Body of pancreas (tissue), 4 donors: Measurements from ENCODE around the gene PRSS36. TPM values are rescaled to one million over a fixed set of nuclear protein-coding genes. Genes with fewer than 3 reads are reported as not detected.

Source experiments
- ATAC-seq: fragments of 150-250 bp; one replicate; pipeline ENCODE4 v1.9.1; 2016
- DNase-seq, 4 donors: peaks; one replicate each; pipeline ENCODE4 v3.0.0-alpha.2; 2019
- H3K27ac ChIP-seq, 4 donors: fragments of 200-600 bp; sonication (generic); 1 replicate in 3 of 4; 2 replicates in 1 of 4; pipeline versions ENCODE4 v1.5.1 to v1.6.1; 2016 to 2019; ENCODE audit warnings: mild to moderate bottlenecking in 1 of 4, mixed read lengths in 1 of 4, moderate library complexity in 1 of 4
- H3K27me3 ChIP-seq, 2 donors: fragments of 200-600 bp; sonication (generic); one replicate each; pipeline ENCODE4 v1.6.0; 2016; ENCODE audit warnings: mild to moderate bottlenecking in 1 of 2
- H3K36me3 ChIP-seq, 2 donors: fragments of 200-600 bp; sonication (generic); replicated peaks in 1 of 2; 2 replicates each; pipeline ENCODE4 v1.5.1; 2016; ENCODE audit warnings: low read depth in 2 of 2; ENCODE audit not compliant: insufficient read depth in 1 of 2
- H3K4me1 ChIP-seq: fragments of 200-600 bp; sonication (generic); one replicate; pipeline ENCODE4 v1.6.0; 2016
- H3K4me3 ChIP-seq, 2 donors: fragments of 200-600 bp; sonication (generic); 1 replicate in 1 of 2; 2 replicates in 1 of 2; pipeline ENCODE4 v1.5.1; 2016 to 2019
- H3K9me3 ChIP-seq, 3 donors: fragments of 200-600 bp; sonication (generic); 1 replicate in 2 of 3; 2 replicates in 1 of 3; pipeline ENCODE4 v1.5.1; 2016
- CTCF ChIP-seq, 7 experiments: fragments of 450-650 bp in 4 of 7; fragments of 200-600 bp in 3 of 7; sonication (generic) in 3 of 7; IDR thresholded peaks; one replicate each; pipeline ENCODE4 v1.5.1; 2016 to 2019; ENCODE audit warnings: antibody characterized with exemption in 7 of 7
- POLR2A ChIP-seq, 3 donors: fragments of 450-650 bp; IDR thresholded peaks; one replicate each; pipeline ENCODE4 v1.6.1; 2016; ENCODE audit warnings: antibody characterized with exemption in 3 of 3, mild to moderate bottlenecking in 2 of 3
- WGBS, 2 donors: methylation state at CpG; one replicate each; pipeline ENCODE4 v1.1.5; 2017; 5-methylcytosine and 5-hydroxymethylcytosine counted together
- intact Hi-C: fragments of 100-400 bp; cut with DNase I; formaldehyde crosslinking; loops from one replicate; pipeline ENCODE4 v1.15.1; 2023
- total RNA-seq, 2 donors: library from RNA; depleted of rRNA; stranded (reverse); fragments of >200 nt; gene quantifications; one replicate each; pipeline ENCODE4 v1.1.0, GENCODE V29; 2016

Gene PRSS36
- total RNA-seq, 2 donors from 2014 or later: 0.52 to 65.3 TPM

- DNase-seq (no peak), ATAC-seq (no peak)
- intact Hi-C loops: no loop called here
- Histone ChIP-seq H3K27ac (no peak overlapping the region), H3K4me3 (no peak overlapping the region), H3K36me3 (peaks cover 9 to 38% of the 10 kb centered on the region in 2 donors), H3K4me1 (peaks cover 31% of the 10 kb centered on the region), H3K9me3 (no peaks in the 10 kb centered on the region), H3K27me3 (no peaks in the 10 kb centered on the region)
- TF ChIP-seq CTCF (IDR thresholded peaks at IDR 0.05): no peak
- TF ChIP-seq POLR2A (IDR thresholded peaks at IDR 0.05): no peak
- WGBS, 2 donors: 76 to 77% methylated on average over 10 of the region's 10 CpGs
Observed at GRCh38 chr16:31183432-31184428, 33.9 kb upstream of the PRSS36 start.

GRCh38 chr16:31182391-31182790, 32.5 kb upstream of the PRSS36 start:
- no peak for DNase-seq
- 55% methylated on average over 7 of the region's 7 CpGs for WGBS, 2 donors
- TF ChIP-seq CTCF (IDR thresholded peaks at IDR 0.05) (no peak), POLR2A (IDR thresholded peaks at IDR 0.05) (no peak)
- Histone ChIP-seq H3K9me3 (no peaks in the 10 kb centered on the region), H3K27me3 (no peaks in the 10 kb centered on the region), H3K27ac (no peak overlapping the region), H3K4me1 (peaks cover 31% of the 10 kb centered on the region), H3K4me3 (no peak overlapping the region), H3K36me3 (peaks cover 9 to 28% of the 10 kb centered on the region in 2 donors)
- intact Hi-C loops: no loop called here
- no peak for ATAC-seq

DNA sequence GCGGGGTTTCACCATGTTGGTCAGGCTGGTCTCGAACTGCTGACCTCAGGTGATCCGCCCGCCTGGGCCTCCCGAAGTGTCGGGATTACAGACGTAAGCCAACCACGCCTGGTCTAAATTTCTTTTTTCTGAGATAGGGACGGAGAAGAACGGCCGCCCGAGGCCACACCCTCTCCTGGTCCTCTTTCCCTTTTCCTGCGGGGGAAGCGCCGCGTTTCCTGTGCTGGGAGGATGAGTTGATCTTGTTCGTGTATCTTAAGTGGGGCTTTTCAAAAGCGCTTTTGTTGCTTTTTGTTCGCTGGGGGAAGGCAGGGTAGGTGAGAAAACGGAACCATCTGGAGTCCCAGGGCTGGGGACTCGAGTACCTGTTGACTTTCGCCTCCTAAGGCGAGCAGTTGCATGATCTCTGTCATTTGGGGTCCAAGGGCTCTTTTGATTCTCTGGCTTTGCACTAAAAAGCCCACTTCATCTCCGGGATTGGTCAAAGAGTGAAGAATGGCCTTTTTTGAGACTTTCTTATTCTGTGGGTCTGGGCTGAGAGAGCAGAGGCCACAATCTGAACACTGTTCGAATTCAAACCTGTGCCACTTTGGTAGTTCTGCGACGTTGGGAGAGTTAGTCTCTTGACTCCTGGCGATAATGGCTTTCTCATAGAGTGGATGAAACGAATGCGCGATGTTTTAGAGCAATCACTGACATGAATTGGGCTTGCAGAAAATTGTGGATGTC, 31.4 kb upstream of the PRSS36 start:
- WGBS, 2 donors: 5 to 8% methylated on average over 30 to 31 of the region's 31 CpGs
- peaks cover 31% of the 10 kb centered on the region for H3K4me1 ChIP-seq
- intact Hi-C loops: no loop called here

More for the DNA sequence above, 31.4 kb upstream of the PRSS36 start:
- Histone ChIP-seq H3K27me3 (no peaks in the 10 kb centered on the region), H3K36me3 (peaks cover 9 to 20% of the 10 kb centered on the region in 2 donors), H3K27ac (peak overlapping the region in 3 of 4 donors; percentile 94 to 97 (median 95)), H3K9me3 (no peaks in the 10 kb centered on the region), H3K4me3 (peak overlapping the region; percentile 78 to 93)
- ATAC-seq (no peak), DNase-seq (peak in 3 of 4 donors; percentile 17 to 29 (median 26))
- TF ChIP-seq POLR2A (IDR thresholded peaks at IDR 0.05) (no peak), CTCF (IDR thresholded peaks at IDR 0.05) (no peak)
